Sigmoid colon (tissue), 7 donors: Measurements from ENCODE around the gene ARHGAP28. TPM values are rescaled to one million over a fixed set of nuclear protein-coding genes. Genes with fewer than 3 reads are reported as not detected.

ENCODE experiments used
- DNase-seq: peaks from one replicate; pipeline ENCODE4 v3.0.0-alpha.2; 2019
- H3K27ac ChIP-seq, 4 donors: fragments of 200-600 bp; sonication (generic); one replicate each; pipeline ENCODE4 v1.5.1; 2016 to 2019; ENCODE audit warnings: mild to moderate bottlenecking in 1 of 4
- H3K27me3 ChIP-seq, 3 donors: fragments of 200-600 bp; sonication (generic); one replicate each; pipeline ENCODE4 v1.5.1; 2019; ENCODE audit warnings: mild to moderate bottlenecking in 1 of 3
- H3K36me3 ChIP-seq, 4 donors: fragments of 200-600 bp; sonication (generic); one replicate each; pipeline ENCODE4 v1.5.1; 2016 to 2019
- H3K4me1 ChIP-seq, 4 donors: fragments of 200-600 bp; sonication (generic); one replicate each; pipeline ENCODE4 v1.5.1; 2017 to 2019
- H3K4me3 ChIP-seq, 4 donors: fragments of 200-600 bp; sonication (generic); one replicate each; pipeline ENCODE4 v1.5.1; 2017 to 2019; ENCODE audit warnings: mild to moderate bottlenecking in 2 of 4, moderate library complexity in 1 of 4
- H3K9me3 ChIP-seq, 4 donors: fragments of 200-600 bp in 3 of 4; sonication (generic) in 3 of 4; one replicate each; pipeline versions ENCODE4 v1.5.1 to v1.6.1; 2013 to 2019
- EP300 ChIP-seq, 4 donors: sonication (generic); formaldehyde crosslinking; IDR thresholded peaks; one replicate each; pipeline ENCODE4 v1.6.1; 2017; ENCODE audit warnings: antibody characterized with exemption in 4 of 4
- POLR2A ChIP-seq, 2 donors: fragments of 450-650 bp; IDR thresholded peaks; one replicate each; pipeline ENCODE4 v1.6.1; 2016; ENCODE audit warnings: antibody characterized with exemption in 2 of 2, mild to moderate bottlenecking in 2 of 2, moderate library complexity in 2 of 2
- POLR2AphosphoS5 ChIP-seq, 4 donors: sonication (generic); formaldehyde crosslinking; IDR thresholded peaks; one replicate each; pipeline ENCODE4 v1.6.1; 2017; ENCODE audit warnings: antibody characterized with exemption in 4 of 4
- WGBS, 2 donors: extraction: QIAGEN DNeasy Blood & Tissue Kit; methylation state at CpG; one replicate each; pipeline ENCODE4 v1.1.7; 2013; 5-methylcytosine and 5-hydroxymethylcytosine counted together
- intact Hi-C: fragments of 100-400 bp; cut with DNase I; formaldehyde crosslinking; loops from one replicate; pipeline ENCODE4 v1.15.1; 2023
- polyA plus RNA-seq, 3 donors: library from polyadenylated mRNA; stranded (reverse); fragments of 200-250 nt; gene quantifications; one replicate each; pipeline ENCODE4 v1.2.3, GENCODE V29; 2013
- total RNA-seq, 4 donors: library from RNA; depleted of rRNA; stranded (reverse); fragments of >200 nt; gene quantifications; one replicate each; pipeline ENCODE4 v1.1.0, GENCODE V29; 2016
- TF ChIP-seq, protein P1 (sequence below), 4 experiments: fragments of 450-650 bp in 3 of 4; fragments of 200-600 bp in 1 of 4; IDR thresholded peaks; one replicate each; pipeline ENCODE4 v1.5.1; 2016 to 2019; ENCODE audit warnings: antibody characterized with exemption in 4 of 4, mild to moderate bottlenecking in 3 of 4, moderate library complexity in 2 of 4
- donor health status: healthy with polysubstance abuse.
- donor health status: Bipolar disorder and iron deficiency.
- donor health status: healthy.

Gene ARHGAP28
- total and polyA plus RNA-seq, 7 donors, result 0.23 to 13.2 (median 4.3) TPM

DNA sequence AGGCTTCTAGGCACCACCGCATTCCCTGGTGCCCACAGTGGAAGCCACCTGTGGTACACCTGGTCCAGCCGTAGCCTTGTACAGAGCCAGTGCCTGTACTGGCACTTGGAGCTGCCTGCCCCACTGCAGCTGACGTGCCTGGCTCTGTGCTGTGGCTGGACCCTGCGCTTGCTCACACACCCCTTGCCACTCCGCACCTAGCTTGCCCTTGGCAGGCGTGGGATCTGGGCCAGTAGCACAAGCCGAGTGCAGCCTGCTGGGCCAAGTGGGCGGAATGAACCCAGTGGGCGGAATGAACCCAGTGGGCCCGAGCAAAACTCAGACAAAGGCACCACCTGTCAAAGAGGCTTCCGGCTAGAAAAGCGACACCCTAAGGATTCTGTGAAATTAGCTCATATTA, 126.3 kb downstream of the ARHGAP28 start:
- Histone ChIP-seq H3K27ac (no peak overlapping the region), H3K4me1 (no peaks in the 10 kb centered on the region), H3K4me3 (no peak overlapping the region), H3K36me3 (no peaks in the 10 kb centered on the region), H3K27me3 (no peaks in the 10 kb centered on the region), H3K9me3 (no peaks in the 10 kb centered on the region)
- no peak for TF ChIP-seq POLR2AphosphoS5 (IDR thresholded peaks at IDR 0.05)
- no peak for TF ChIP-seq POLR2A (IDR thresholded peaks at IDR 0.05)
- TF ChIP-seq, protein P1, sequence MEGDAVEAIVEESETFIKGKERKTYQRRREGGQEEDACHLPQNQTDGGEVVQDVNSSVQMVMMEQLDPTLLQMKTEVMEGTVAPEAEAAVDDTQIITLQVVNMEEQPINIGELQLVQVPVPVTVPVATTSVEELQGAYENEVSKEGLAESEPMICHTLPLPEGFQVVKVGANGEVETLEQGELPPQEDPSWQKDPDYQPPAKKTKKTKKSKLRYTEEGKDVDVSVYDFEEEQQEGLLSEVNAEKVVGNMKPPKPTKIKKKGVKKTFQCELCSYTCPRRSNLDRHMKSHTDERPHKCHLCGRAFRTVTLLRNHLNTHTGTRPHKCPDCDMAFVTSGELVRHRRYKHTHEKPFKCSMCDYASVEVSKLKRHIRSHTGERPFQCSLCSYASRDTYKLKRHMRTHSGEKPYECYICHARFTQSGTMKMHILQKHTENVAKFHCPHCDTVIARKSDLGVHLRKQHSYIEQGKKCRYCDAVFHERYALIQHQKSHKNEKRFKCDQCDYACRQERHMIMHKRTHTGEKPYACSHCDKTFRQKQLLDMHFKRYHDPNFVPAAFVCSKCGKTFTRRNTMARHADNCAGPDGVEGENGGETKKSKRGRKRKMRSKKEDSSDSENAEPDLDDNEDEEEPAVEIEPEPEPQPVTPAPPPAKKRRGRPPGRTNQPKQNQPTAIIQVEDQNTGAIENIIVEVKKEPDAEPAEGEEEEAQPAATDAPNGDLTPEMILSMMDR (IDR thresholded peaks at IDR 0.05), result no peak
- TF ChIP-seq EP300 (IDR thresholded peaks at IDR 0.05), result no peak
- DNase-seq, result no peak
- intact Hi-C loops, result no loop called here
- WGBS, 2 donors, result 93% methylated on average over 12 of the region's 12 CpGs

DNA sequence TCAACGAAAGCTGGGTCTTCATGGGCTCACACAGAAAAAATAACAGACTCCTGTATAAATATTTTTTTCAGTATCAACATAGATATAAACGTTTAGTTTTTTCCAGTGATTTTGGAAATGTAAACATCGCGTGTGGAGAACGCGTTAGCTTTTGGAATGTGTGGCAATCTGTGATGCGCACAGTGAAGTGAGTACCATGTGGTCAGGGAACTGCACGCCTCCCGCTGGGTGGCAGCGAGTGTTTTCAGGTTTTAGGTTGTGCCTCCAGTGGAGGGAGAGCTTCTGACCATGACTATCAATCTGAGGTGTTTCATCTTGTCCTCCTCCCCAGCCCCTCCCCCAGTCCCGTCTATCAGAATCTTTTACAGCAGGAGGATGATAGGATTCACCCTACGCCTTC, 127.8 kb downstream of the ARHGAP28 start:
- Histone ChIP-seq H3K4me1 (no peaks in the 10 kb centered on the region), H3K4me3 (no peak overlapping the region), H3K36me3 (no peaks in the 10 kb centered on the region), H3K27ac (no peak overlapping the region), H3K9me3 (no peaks in the 10 kb centered on the region), H3K27me3 (no peaks in the 10 kb centered on the region)
- DNase-seq, result no peak
- 65 to 76% methylated on average over 12 of the region's 12 CpGs for WGBS, 2 donors
- no peak for TF ChIP-seq POLR2AphosphoS5 (IDR thresholded peaks at IDR 0.05)
- no peak for TF ChIP-seq POLR2A (IDR thresholded peaks at IDR 0.05)
- TF ChIP-seq, protein P1 (IDR thresholded peaks at IDR 0.05), result no peak
- no peak for TF ChIP-seq EP300 (IDR thresholded peaks at IDR 0.05)
- intact Hi-C loops, result no loop called here

DNA sequence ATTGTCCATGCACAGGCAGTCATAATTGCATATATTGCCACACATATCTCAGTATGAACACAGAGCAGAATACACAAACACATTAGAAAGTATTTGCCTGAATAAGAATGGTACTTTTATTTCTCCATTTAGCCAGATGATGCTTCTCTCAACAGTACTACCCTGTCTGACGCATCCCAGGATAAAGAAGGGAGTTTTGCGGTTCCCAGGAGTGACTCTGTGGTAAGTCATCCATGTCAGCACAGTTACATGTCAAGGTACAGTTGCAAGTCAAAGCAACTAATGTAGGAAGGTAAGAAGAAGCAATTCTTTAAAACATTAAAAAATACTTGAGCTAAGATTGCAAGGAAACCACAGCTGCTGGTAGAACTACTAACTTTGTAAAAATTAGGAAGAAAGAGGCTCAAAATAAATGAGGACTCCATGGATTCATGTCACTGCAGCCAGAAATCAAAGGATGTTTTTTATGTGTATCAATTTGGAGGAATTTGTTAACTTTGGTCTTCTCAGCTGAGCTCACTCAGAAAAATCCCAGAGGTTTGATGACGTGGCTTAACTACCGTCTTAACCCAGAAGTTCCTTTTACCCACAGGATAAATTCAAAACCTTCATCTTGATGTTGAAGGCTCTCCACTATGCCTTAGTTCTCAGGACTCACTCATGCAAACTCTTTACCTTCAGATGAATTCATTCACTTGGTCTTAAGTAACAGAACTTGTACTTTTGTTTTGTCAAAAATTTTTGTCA, 130.3 kb downstream of the ARHGAP28 start:
- 88 to 93% methylated on average over 4 of the region's 4 CpGs for WGBS, 2 donors
- TF ChIP-seq, protein P1 (IDR thresholded peaks at IDR 0.05), result no peak
- TF ChIP-seq POLR2A (IDR thresholded peaks at IDR 0.05) (no peak), EP300 (IDR thresholded peaks at IDR 0.05) (no peak)
- Histone ChIP-seq H3K36me3 (no peaks in the 10 kb centered on the region), H3K27ac (no peak overlapping the region), H3K4me3 (no peak overlapping the region), H3K4me1 (no peaks in the 10 kb centered on the region), H3K9me3 (no peaks in the 10 kb centered on the region), H3K27me3 (no peaks in the 10 kb centered on the region)
- intact Hi-C loops, result no loop called here
- no peak for DNase-seq

- intact Hi-C loops, result no loop called here
- TF ChIP-seq, protein P1 (IDR thresholded peaks at IDR 0.05), result no peak
- no peak for TF ChIP-seq EP300 (IDR thresholded peaks at IDR 0.05)
- TF ChIP-seq POLR2A (IDR thresholded peaks at IDR 0.05), result no peak
- TF ChIP-seq POLR2AphosphoS5 (IDR thresholded peaks at IDR 0.05), result no peak
- 74 to 86% methylated on average over 4 of the region's 4 CpGs for WGBS, 2 donors
Measured at GRCh38 chr18:6860804-6861448, 131.4 kb downstream of the ARHGAP28 start.

More at GRCh38 chr18:6860804-6861448, 131.4 kb downstream of the ARHGAP28 start:
- Histone ChIP-seq H3K36me3 (no peaks in the 10 kb centered on the region), H3K27me3 (no peaks in the 10 kb centered on the region), H3K4me1 (no peaks in the 10 kb centered on the region), H3K4me3 (no peak overlapping the region), H3K9me3 (no peaks in the 10 kb centered on the region), H3K27ac (no peak overlapping the region)
- DNase-seq, result no peak
